Gastroesophageal sphincter (tissue), 3 donors: ENCODE measurements around the gene CHRNB2.

ENCODE experiments used
- EP300 ChIP-seq: sonication (generic); formaldehyde crosslinking; IDR thresholded peaks from one replicate; pipeline ENCODE4 v1.6.1; 2017; ENCODE audit warnings: antibody characterized with exemption, mild to moderate bottlenecking
- POLR2A ChIP-seq, 2 donors: fragments of 450-650 bp; IDR thresholded peaks; one replicate each; pipeline ENCODE4 v1.6.1; 2017; ENCODE audit warnings: antibody characterized with exemption in 2 of 2, mild to moderate bottlenecking in 2 of 2, moderate library complexity in 1 of 2
- POLR2AphosphoS5 ChIP-seq: sonication (generic); formaldehyde crosslinking; IDR thresholded peaks from one replicate; pipeline ENCODE4 v1.6.1; 2017; ENCODE audit warnings: antibody characterized with exemption
- TF ChIP-seq, protein P1 (sequence below), 4 experiments: fragments of 200-600 bp in 2 of 4; fragments of 450-650 bp in 2 of 4; sonication (generic) in 1 of 4; IDR thresholded peaks; one replicate each; pipeline ENCODE4 v1.5.1; 2017 to 2019; ENCODE audit warnings: antibody characterized with exemption in 4 of 4, mild to moderate bottlenecking in 2 of 4, moderate library complexity in 2 of 4

DNA sequence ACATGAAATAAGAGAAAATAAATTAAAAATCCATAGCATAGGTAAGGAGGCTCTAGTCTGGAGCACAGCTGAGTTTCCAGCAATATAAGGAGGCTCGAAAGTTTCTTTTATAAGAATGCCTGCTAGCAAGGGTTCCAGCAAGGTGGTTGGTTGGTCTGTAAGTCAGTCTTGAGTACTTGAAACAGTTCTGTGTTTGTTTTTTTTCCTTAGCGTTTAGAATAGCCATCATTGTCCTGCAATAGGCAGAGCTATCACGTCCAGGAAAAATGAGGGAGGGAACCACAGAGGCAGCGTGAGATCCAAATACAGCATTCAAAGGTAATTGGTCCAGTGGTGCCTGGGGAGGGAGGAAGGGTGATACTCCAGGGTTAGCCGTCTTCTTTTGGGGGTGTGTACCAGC lies 17.5 kb upstream of the CHRNB2 start:
- TF ChIP-seq, protein P1, sequence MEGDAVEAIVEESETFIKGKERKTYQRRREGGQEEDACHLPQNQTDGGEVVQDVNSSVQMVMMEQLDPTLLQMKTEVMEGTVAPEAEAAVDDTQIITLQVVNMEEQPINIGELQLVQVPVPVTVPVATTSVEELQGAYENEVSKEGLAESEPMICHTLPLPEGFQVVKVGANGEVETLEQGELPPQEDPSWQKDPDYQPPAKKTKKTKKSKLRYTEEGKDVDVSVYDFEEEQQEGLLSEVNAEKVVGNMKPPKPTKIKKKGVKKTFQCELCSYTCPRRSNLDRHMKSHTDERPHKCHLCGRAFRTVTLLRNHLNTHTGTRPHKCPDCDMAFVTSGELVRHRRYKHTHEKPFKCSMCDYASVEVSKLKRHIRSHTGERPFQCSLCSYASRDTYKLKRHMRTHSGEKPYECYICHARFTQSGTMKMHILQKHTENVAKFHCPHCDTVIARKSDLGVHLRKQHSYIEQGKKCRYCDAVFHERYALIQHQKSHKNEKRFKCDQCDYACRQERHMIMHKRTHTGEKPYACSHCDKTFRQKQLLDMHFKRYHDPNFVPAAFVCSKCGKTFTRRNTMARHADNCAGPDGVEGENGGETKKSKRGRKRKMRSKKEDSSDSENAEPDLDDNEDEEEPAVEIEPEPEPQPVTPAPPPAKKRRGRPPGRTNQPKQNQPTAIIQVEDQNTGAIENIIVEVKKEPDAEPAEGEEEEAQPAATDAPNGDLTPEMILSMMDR (IDR thresholded peaks at IDR 0.05), result no peak
- TF ChIP-seq POLR2AphosphoS5, result no peak
- TF ChIP-seq POLR2A (IDR thresholded peaks at IDR 0.05), result no peak
- TF ChIP-seq EP300, result no peak
